Loucy (cell line): ENCODE data around the gene MFAP5.

Source experiments
- H2AFZ ChIP-seq: fragments of 200-600 bp; sonication (generic); 2 replicates; pipeline ENCODE4 v1.6.0; 2016; ENCODE audit warnings: antibody characterized with exemption, mild to moderate bottlenecking, low read length, moderate library complexity
- H3F3A ChIP-seq: fragments of 200-600 bp; 2 replicates; pipeline ENCODE4 v1.6.0; 2016; ENCODE audit warnings: antibody characterized with exemption, low read depth, mild to moderate bottlenecking
- H3K27me3 ChIP-seq: fragments of 200-600 bp; sonication (generic); 2 replicates; pipeline ENCODE4 v1.6.1; 2014; ENCODE audit warnings: low read length, mild to moderate bottlenecking; ENCODE audit not compliant: insufficient read depth, poor library complexity, severe bottlenecking
- H3K36me3 ChIP-seq: fragments of 200-600 bp; sonication (generic); 2 replicates; pipeline ENCODE4 v1.6.1; 2016; ENCODE audit warnings: low read length; ENCODE audit not compliant: insufficient read depth
- H3K4me1 ChIP-seq: fragments of 200-600 bp; sonication (generic); 2 replicates; pipeline ENCODE4 v1.5.1; 2014; ENCODE audit warnings: low read length, mild to moderate bottlenecking; ENCODE audit not compliant: insufficient read depth, poor library complexity, severe bottlenecking
- H3K4me2 ChIP-seq: fragments of 200-600 bp; sonication (generic); 2 replicates; pipeline ENCODE4 v1.6.0; 2014; ENCODE audit warnings: antibody characterized with exemption, low read length, low read depth, mild to moderate bottlenecking; ENCODE audit not compliant: poor library complexity, severe bottlenecking
- H3K4me3 ChIP-seq: fragments of 200-600 bp; sonication (generic); 2 replicates; pipeline ENCODE4 v1.5.1; 2014; ENCODE audit warnings: low read length, mild to moderate bottlenecking, mixed read lengths; ENCODE audit not compliant: poor library complexity, severe bottlenecking
- H3K79me2 ChIP-seq: fragments of 200-600 bp; sonication (generic); 2 replicates; pipeline ENCODE4 v1.6.1; 2014; ENCODE audit warnings: low read length; ENCODE audit not compliant: insufficient read depth
- H3K9ac ChIP-seq: fragments of 200-600 bp; sonication (generic); 2 replicates; pipeline ENCODE4 v1.6.0; 2014; ENCODE audit warnings: mild to moderate bottlenecking, low read depth, low read length, moderate library complexity; ENCODE audit not compliant: poor library complexity, severe bottlenecking
- H3K9me2 ChIP-seq: fragments of 200-600 bp; sonication (generic); replicated peaks from 2 replicates; pipeline ENCODE4 v1.6.1; 2016; ENCODE audit warnings: low read depth, low read length, mixed read lengths
- H3K9me3 ChIP-seq: fragments of 200-600 bp; sonication (generic); 2 replicates; pipeline ENCODE4 v1.6.1; 2014; ENCODE audit warnings: mild to moderate bottlenecking, antibody characterized with exemption, low read length, low read depth; ENCODE audit not compliant: insufficient read depth
- H4K20me1 ChIP-seq: fragments of 200-600 bp; sonication (generic); 2 replicates; pipeline ENCODE4 v1.6.0; 2014; ENCODE audit warnings: antibody characterized with exemption, low read length, mild to moderate bottlenecking; ENCODE audit not compliant: insufficient read depth, poor library complexity, severe bottlenecking
- CTCF ChIP-seq: fragments of 200-600 bp; sonication (generic); conservative IDR thresholded peaks from 2 replicates; pipeline ENCODE4 v1.5.1; 2014; ENCODE audit warnings: mild to moderate bottlenecking, antibody characterized with exemption, low read length
- EZH2phosphoT487 ChIP-seq: fragments of 200-600 bp; IDR thresholded peaks from 2 replicates; pipeline ENCODE4 v1.6.1; 2018; ENCODE audit warnings: antibody characterized with exemption, mild to moderate bottlenecking, moderate library complexity, borderline replicate concordance

Gene MFAP5

GRCh38 chr12:8661016-8661415 lies 1.6 kb downstream of the MFAP5 start:
- H3K4me2 ChIP-seq: no peak overlapping the region
- H3K27me3 ChIP-seq: no peaks in the 10 kb centered on the region
- no peak overlapping the region for H3K4me3 ChIP-seq
- no peaks in the 10 kb centered on the region for H3F3A ChIP-seq
- H2AFZ ChIP-seq: no peak overlapping the region
- no peak overlapping the region for H3K9ac ChIP-seq
- TF ChIP-seq CTCF: no peak
- no peak for TF ChIP-seq EZH2phosphoT487
- no peaks in the 10 kb centered on the region for H3K36me3 ChIP-seq
- no peaks in the 10 kb centered on the region for H4K20me1 ChIP-seq
- no peaks in the 10 kb centered on the region for H3K9me2 ChIP-seq
- no peaks in the 10 kb centered on the region for H3K9me3 ChIP-seq
- H3K79me2 ChIP-seq: no peaks in the 10 kb centered on the region
- H3K4me1 ChIP-seq: no peaks in the 10 kb centered on the region

GRCh38 chr12:8658346-8658745 lies 4.3 kb downstream of the MFAP5 start:
- no peaks in the 10 kb centered on the region for H3K36me3 ChIP-seq
- TF ChIP-seq EZH2phosphoT487 (no peak), CTCF (no peak)
- no peak overlapping the region for H3K9ac ChIP-seq
- H3K4me2 ChIP-seq: no peak overlapping the region
- H3F3A ChIP-seq: no peaks in the 10 kb centered on the region
- no peaks in the 10 kb centered on the region for H3K9me2 ChIP-seq
- H3K27me3 ChIP-seq: no peaks in the 10 kb centered on the region
- no peaks in the 10 kb centered on the region for H3K79me2 ChIP-seq
- H3K4me3 ChIP-seq: no peak overlapping the region
- no peaks in the 10 kb centered on the region for H3K4me1 ChIP-seq
- no peaks in the 10 kb centered on the region for H3K9me3 ChIP-seq
- H2AFZ ChIP-seq: no peak overlapping the region
- H4K20me1 ChIP-seq: no peaks in the 10 kb centered on the region

- Histone ChIP-seq H3K79me2 (no peaks in the 10 kb centered on the region), H4K20me1 (no peaks in the 10 kb centered on the region), H3F3A (no peaks in the 10 kb centered on the region), H3K9me2 (no peaks in the 10 kb centered on the region), H2AFZ (peak overlapping the region; percentile 52; the same call in 1 of the 2 replicates), H3K4me2 (no peak overlapping the region), H3K36me3 (no peaks in the 10 kb centered on the region), H3K4me3 (no peak overlapping the region), H3K27me3 (no peaks in the 10 kb centered on the region), H3K4me1 (no peaks in the 10 kb centered on the region), H3K9ac (no peak overlapping the region), H3K9me3 (no peaks in the 10 kb centered on the region)
- TF ChIP-seq CTCF (no peak), EZH2phosphoT487 (no peak)
Measured at GRCh38 chr12:8655421-8655820, 7.2 kb downstream of the MFAP5 start.
